DMS114 treated with DMSO at 0.1 percent for 48 hours (cell line): ENCODE measurements around the gene FOXL3.
"Not testable (repeated sequence)": the region's sequence is repeated elsewhere in the genome, so short reads cannot be mapped to it uniquely, and the experiment has no call there.

Experiments used
- DNase-seq: peaks from one replicate; lab custom pipeline; 2025; ENCODE audit not compliant: unreplicated experiment; lab: John Stamatoyannopoulos, UW

The FOXL3 gene

GRCh38 chr7:254337-255037 is 35.5 kb upstream of the FOXL3 start:
- no peak for DNase-seq

- DNase-seq: no peak
These were observed 34.9 kb upstream of the FOXL3 start for GRCh38 chr7:255038-255435.

- DNase-seq: no peak
These were observed 34.1 kb upstream of the FOXL3 start for GRCh38 chr7:255721-256361.

GRCh38 chr7:256461-256940 is 33.5 kb upstream of the FOXL3 start:
- DNase-seq: no peak

GRCh38 chr7:256981-257646 is 32.9 kb upstream of the FOXL3 start:
- DNase-seq: no peak

GRCh38 chr7:257647-257992 is 32.4 kb upstream of the FOXL3 start:
- DNase-seq: no peak

- DNase-seq: no peak
These were observed 31.3 kb upstream of the FOXL3 start for GRCh38 chr7:258476-259190.

- no peak for DNase-seq
These were observed 30.8 kb upstream of the FOXL3 start for GRCh38 chr7:259191-259505.

GRCh38 chr7:259751-260405 is 30.1 kb upstream of the FOXL3 start:
- no peak for DNase-seq

GRCh38 chr7:260441-261281 is 29.3 kb upstream of the FOXL3 start:
- DNase-seq: no peak

GRCh38 chr7:261341-262250 is 28.4 kb upstream of the FOXL3 start:
- DNase-seq: no peak

- no peak for DNase-seq
These were observed 27.8 kb upstream of the FOXL3 start for GRCh38 chr7:262251-262572.

- not testable (repeated sequence) for DNase-seq
These were observed 27.2 kb upstream of the FOXL3 start for GRCh38 chr7:262631-263311.

GRCh38 chr7:263483-264351 is 26.3 kb upstream of the FOXL3 start:
- not testable (repeated sequence) for DNase-seq

GRCh38 chr7:264541-265191 is 25.3 kb upstream of the FOXL3 start:
- no peak for DNase-seq

- DNase-seq: no peak
These were observed 24.6 kb upstream of the FOXL3 start for GRCh38 chr7:265192-265997.
